K562 (cell line): ENCODE measurements around the gene IFRD1. TPM values are rescaled to one million over a fixed set of nuclear protein-coding genes. Genes with fewer than 3 reads are reported as not detected.

Experiments used
- CBX3 ChIP-seq, 2 experiments: IDR thresholded peaks; 1 replicate in 1 of 2; 2 replicates in 1 of 2; pipeline ENCODE4 v1.6.1; 2012; ENCODE audit warnings: inconsistent platforms in 2 of 2, low read length in 2 of 2, borderline replicate concordance in 1 of 2, control low read depth in 1 of 2
- DEAF1 ChIP-seq: fragments of 450-650 bp; formaldehyde crosslinking; IDR thresholded peaks from 2 replicates; pipeline ENCODE4 v1.4.0; 2020; ENCODE audit warnings: mild to moderate bottlenecking, moderate library complexity
- DNMT1 ChIP-seq: fragments of 450-650 bp; IDR thresholded peaks from 2 replicates; pipeline ENCODE4 v1.6.1; 2016; ENCODE audit warnings: antibody characterized with exemption, mild to moderate bottlenecking
- E2F6 ChIP-seq, 2 experiments: IDR thresholded peaks; 2 replicates each; pipeline ENCODE4 v1.6.1; 2011; ENCODE audit warnings: borderline replicate concordance in 1 of 2, control low read depth in 1 of 2, low read depth in 1 of 2, low read length in 1 of 2, mild to moderate bottlenecking in 1 of 2, mixed read lengths in 1 of 2, moderate library complexity in 1 of 2; ENCODE audit not compliant: insufficient read depth in 1 of 2, insufficient read length in 1 of 2, poor library complexity in 1 of 2, severe bottlenecking in 1 of 2; ENCODE audit errors: extremely low read depth in 1 of 2
- MECOM ChIP-seq: fragments of 250-450 bp; sonication (Bioruptor Pico); IDR thresholded peaks from 2 replicates; pipeline ENCODE4 v1.8.0; 2022; ENCODE audit warnings: inconsistent platforms
- NCOA2 ChIP-seq, 2 experiments: fragments of 450-650 bp; IDR thresholded peaks; 2 replicates each; pipeline ENCODE4 v1.6.1; 2018; ENCODE audit warnings: mild to moderate bottlenecking in 2 of 2, moderate library complexity in 1 of 2; ENCODE audit not compliant: partially characterized antibody in 2 of 2
- PCBP2 ChIP-seq: fragments of 200-400 bp; formaldehyde crosslinking; IDR thresholded peaks from 2 replicates; pipeline ENCODE4 v1.6.1; 2018; ENCODE audit warnings: low read length, low read depth, mild to moderate bottlenecking, moderate library complexity; ENCODE audit not compliant: poor library complexity, severe bottlenecking
- SIX5 ChIP-seq, 2 experiments: IDR thresholded peaks; 2 replicates each; pipeline ENCODE4 v1.6.1; 2011; ENCODE audit warnings: low read length in 2 of 2, borderline replicate concordance in 1 of 2, low read depth in 1 of 2, mild to moderate bottlenecking in 1 of 2, moderate library complexity in 1 of 2; ENCODE audit not compliant: insufficient read depth in 1 of 2
- TAL1 ChIP-seq: fragments of 450-650 bp; IDR thresholded peaks from 2 replicates; pipeline ENCODE4 v1.6.1; 2016; ENCODE audit warnings: mild to moderate bottlenecking
- TEAD4 ChIP-seq, 2 experiments: sonication (generic) in 1 of 2; formaldehyde crosslinking in 1 of 2; IDR thresholded peaks; 2 replicates each; pipeline versions ENCODE4 v1.6.1 to v1.8.0; 2012 to 2022; ENCODE audit warnings: borderline replicate concordance in 1 of 2, inconsistent platforms in 1 of 2, low read length in 1 of 2, mild to moderate bottlenecking in 1 of 2, missing genetic modification reagents in 1 of 2
- TSHZ1 ChIP-seq: fragments of 250-450 bp; sonication (Bioruptor Pico); IDR thresholded peaks from 2 replicates; pipeline ENCODE4 v1.4.0; 2020; ENCODE audit warnings: mild to moderate bottlenecking, moderate library complexity
- ZBTB12 ChIP-seq: fragments of 250-450 bp; sonication (Bioruptor Pico); IDR thresholded peaks from 2 replicates; pipeline ENCODE4 v1.4.0; 2020
- ZNF449 ChIP-seq: fragments of 250-450 bp; sonication (Bioruptor Pico); IDR thresholded peaks from 2 replicates; pipeline ENCODE4 v1.8.0; 2022; ENCODE audit warnings: moderate library complexity, mild to moderate bottlenecking, inconsistent platforms
- ZNF512 ChIP-seq: IDR thresholded peaks from 2 replicates; pipeline ENCODE4 v1.6.1; 2016; ENCODE audit warnings: missing genetic modification characterization, missing compliant biosample characterization
- polyA plus RNA-seq, 8 experiments: library from polyadenylated mRNA; depleted of rRNA in 4 of 8; stranded (reverse) in 5 of 8; unstranded in 3 of 8; fragments of >200 nt; fragmentation: Nextera tagmentation in 2 of 8; fragmentation: Illumina TruSeq in 1 of 8; extraction: Ambion mirVana in 2 of 8; extraction: Trizol in 1 of 8; gene quantifications; 2 replicates each; pipeline versions ENCODE4 v1.2.1 to v1.2.3, GENCODE V29; 2011 to 2014; ENCODE audit warnings: inconsistent platforms in 1 of 8, missing spikeins in 1 of 8
- total RNA-seq, 7 experiments: library from RNA; depleted of rRNA in 6 of 7; stranded (reverse); fragments of >200 nt in 6 of 7; fragmentation: Illumina TruSeq in 2 of 7; extraction: Trizol in 2 of 7; gene quantifications; 2 replicates each; pipeline versions ENCODE4 v1.2.1 to v1.2.3, GENCODE V29; 2011 to 2021; ENCODE audit warnings: low replicate concordance in 1 of 7

IFRD1 gene
- total and polyA plus RNA-seq, 9 of the 15 experiments (the other 6 are each of a cell fraction or from before 2014, with no cell fraction given): 27.6 to 81.8 (median 68.1) TPM

- TF ChIP-seq MECOM: no peak
- no peak for TF ChIP-seq SIX5 (IDR thresholded peaks at IDR 0.05; ENCODE audit: borderline replicate concordance in 1 of 2, insufficient read depth in 1 of 2, low read depth in 1 of 2, low read length in 2 of 2)
- TF ChIP-seq TAL1: no peak
- TF ChIP-seq PCBP2: no peak
- TF ChIP-seq TSHZ1 (CRISPR knock-in tag): no peak
- TF ChIP-seq NCOA2 (IDR thresholded peaks at IDR 0.05; ENCODE audit: partially characterized antibody in 2 of 2): no peak
- no peak for TF ChIP-seq E2F6 (IDR thresholded peaks at IDR 0.05; ENCODE audit: borderline replicate concordance in 1 of 2, extremely low read depth in 1 of 2, insufficient read depth in 1 of 2, insufficient read length in 1 of 2, low read depth in 1 of 2, low read length in 1 of 2, poor library complexity in 1 of 2, severe bottlenecking in 1 of 2)
- TF ChIP-seq ZNF449: no peak
- no peak for TF ChIP-seq ZBTB12
- TF ChIP-seq DNMT1: no peak
- peak in 1 of 2 experiments; percentile 67; a peak in 1 of 3 replicates for TF ChIP-seq CBX3 (IDR thresholded peaks at IDR 0.05; ENCODE audit: borderline replicate concordance in 1 of 2, low read length in 2 of 2)
- TF ChIP-seq DEAF1: no peak
- TF ChIP-seq TEAD4 (IDR thresholded peaks at IDR 0.05; ENCODE audit: low read length): no peak; the same call in 1 of the 2 replicates
- TF ChIP-seq TEAD4 (CRISPR knock-in tag; IDR thresholded peaks at IDR 0.05; ENCODE audit: borderline replicate concordance): no peak
- TF ChIP-seq ZNF512 (tag): no peak; the same call in 1 of the 2 replicates
Observed at GRCh38 chr7:112422842-112423496, 27.3 kb upstream of the IFRD1 start (continued).
